Activated naive CD4-positive, alpha-beta T cell treated with Interleukin-2 at 50 U/mL for 16 hours (primary cell): ENCODE results near the gene DGCR2.

ENCODE experiments used
- DNase-seq: peaks from one replicate; pipeline ENCODE4 v3.0.0-alpha.2; 2020

The DGCR2 gene

DNA sequence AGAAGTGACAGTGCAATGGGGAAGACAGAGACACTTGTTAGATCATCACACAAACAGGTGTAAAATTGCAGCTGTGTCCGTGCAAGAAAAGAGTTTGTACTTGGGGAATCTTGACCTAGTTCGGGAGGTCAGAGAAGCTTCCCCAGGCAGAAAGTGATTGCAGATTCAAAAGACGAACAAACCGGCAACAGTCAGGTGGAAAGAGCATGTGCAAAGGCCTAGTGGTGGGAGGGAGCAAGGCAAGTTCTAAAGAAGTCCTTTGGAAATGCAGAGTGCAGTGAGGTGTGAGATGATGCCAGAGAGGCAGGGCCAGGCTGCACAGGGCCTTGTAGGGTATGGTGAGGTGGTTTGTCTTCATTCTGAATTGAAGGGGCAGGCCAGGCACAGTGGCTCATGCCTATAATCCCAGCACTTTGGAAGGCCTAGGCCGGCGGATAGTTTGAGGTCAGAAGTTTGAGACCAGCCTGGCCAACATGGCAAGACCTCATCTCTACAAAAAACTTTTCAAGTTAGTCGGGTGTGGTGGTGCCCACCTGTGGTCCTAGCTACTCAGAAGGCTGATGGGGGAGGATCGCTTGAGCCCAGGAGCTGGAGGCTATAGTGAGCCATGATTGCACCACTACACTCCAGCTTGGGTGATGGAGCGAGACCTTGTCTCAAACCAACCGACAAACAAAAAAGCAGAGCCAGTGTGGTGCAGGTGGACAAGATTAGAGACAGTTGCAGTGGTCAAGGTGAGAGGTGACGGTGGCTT lies 24.2 kb upstream of the DGCR2 start:
- DNase-seq = no peak

DNA sequence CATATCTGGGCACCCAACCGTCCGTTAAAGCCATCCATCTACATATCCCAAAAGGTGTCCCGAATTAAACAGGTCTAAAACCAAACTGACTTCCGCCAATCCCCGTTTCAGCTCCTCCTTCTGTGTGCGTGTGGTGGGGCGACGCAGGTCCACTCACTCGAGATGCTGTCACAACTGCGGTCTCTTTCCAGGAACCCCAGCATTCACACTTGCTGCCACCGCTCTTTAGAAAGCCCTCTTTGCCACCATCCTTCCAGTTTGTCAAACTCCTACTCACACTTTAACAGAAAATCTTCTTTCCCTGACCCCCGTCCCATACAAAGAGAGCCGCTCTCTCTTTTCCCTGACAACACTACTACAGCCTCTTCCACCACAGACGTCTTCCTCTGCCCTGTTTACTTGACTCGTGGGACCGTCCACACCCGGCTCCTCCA lies 21.8 kb upstream of the DGCR2 start:
- DNase-seq = peak; percentile 42

- no peak for DNase-seq
Observed at GRCh38 chr22:19143212-19143611, 21.0 kb upstream of the DGCR2 start.

DNA sequence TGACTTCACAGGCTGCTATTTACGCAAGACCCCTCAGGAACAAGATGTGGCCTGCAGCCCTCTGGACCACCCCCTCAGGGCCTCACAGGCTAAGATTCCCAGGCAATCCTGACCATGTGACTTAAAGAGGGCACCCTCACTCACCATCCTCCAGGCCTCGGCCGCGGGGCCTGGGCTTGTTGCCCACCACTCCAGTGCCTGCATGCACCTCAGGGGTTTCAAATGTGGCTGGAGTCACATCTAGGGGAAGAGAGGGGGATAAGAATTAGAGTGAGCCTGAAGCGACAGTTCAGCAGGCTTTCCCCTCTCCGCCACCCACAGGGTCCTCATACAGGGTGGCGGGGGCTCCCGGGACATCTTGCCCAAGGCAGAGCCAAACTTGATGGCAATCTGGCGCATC lies 20.2 kb upstream of the DGCR2 start:
- DNase-seq = no peak

DNA sequence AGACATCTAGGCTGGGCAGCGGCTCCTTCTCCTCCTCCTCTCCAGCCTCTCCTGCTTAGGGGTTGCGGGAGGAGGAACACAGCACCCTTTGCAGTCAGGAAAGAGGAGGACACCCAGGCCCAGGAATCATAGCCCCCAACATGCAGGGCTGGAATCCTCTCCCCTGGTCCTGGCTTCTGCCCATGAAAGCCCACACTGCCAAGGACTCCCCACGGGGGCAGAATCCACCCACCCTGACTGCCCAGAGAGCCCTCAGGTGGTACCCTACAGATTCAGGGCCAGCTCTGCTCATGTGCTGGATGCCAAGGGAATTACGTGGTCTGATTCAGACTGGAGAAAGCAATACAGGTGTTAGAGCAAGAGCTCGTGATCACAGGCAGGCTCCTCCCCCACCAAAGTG lies 17.8 kb upstream of the DGCR2 start:
- no peak for DNase-seq

- no peak for DNase-seq
Observed at GRCh38 chr22:19139001-19139356, 16.8 kb upstream of the DGCR2 start.

DNA sequence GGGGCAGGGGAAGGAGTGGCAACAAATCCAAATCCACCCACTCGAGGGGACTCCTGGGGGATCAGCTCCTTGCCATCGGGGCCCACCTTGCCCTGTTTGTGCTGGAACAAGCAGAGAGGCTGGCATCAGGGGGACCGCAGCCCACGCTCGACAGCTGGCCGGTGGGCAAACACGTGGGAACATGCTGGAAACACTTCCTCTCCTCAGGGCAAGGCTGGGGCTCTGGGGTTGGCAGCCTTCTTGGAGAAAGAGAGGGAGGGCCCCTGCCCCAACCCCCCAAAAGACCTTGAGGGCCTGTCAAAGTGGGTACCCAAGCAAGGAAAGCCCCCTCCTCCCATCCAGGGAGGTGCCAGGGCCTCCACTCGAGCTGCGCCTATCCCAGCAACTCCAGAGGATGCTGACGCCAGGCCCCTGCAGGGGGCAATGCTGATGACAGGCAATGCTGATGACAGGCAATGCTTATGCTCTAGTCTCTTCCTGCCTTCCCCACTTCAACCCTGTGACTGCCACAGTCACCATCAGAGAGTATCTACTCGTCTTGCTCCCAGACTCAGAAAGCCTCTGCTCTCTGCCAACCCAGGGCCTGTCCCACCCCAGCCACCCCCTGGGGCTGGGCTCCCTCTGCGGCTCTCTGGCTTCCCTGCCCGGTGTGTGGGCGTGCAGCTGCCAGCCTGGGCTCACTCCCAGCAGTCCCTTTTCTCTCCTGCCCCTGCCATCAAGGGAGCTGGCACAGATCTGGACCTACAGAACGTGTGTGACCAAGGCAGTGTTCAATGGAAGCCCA lies 16.2 kb upstream of the DGCR2 start:
- DNase-seq = no peak

- DNase-seq = no peak
Observed at GRCh38 chr22:19137384-19138216, 15.4 kb upstream of the DGCR2 start.

- DNase-seq = no peak
Observed at GRCh38 chr22:19136915-19137314, 14.7 kb upstream of the DGCR2 start.

DNA sequence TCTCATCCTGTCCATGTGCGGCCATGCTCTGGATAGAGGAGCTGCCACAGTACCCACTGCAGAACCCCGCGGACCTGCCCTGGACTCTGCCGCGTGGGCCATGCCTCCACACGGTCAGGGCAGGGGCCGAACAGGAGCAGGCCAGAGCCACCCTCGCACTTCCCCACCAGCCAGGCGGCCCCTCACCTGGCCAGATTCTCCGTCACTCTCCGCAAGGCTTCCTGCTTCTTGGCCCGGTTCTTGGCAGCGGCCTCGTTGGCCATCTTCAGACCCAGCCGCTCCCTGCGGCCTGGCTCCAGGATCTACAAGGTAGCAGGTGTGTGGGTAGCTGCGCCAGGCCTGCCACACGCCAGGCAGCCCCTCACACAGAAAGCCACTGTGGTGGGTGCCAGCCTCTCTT lies 12.7 kb upstream of the DGCR2 start:
- no peak for DNase-seq

GRCh38 chr22:19134176-19134831 lies 12.1 kb upstream of the DGCR2 start:
- DNase-seq = no peak

GRCh38 chr22:19133561-19133960 lies 11.3 kb upstream of the DGCR2 start:
- DNase-seq = no peak

DNA sequence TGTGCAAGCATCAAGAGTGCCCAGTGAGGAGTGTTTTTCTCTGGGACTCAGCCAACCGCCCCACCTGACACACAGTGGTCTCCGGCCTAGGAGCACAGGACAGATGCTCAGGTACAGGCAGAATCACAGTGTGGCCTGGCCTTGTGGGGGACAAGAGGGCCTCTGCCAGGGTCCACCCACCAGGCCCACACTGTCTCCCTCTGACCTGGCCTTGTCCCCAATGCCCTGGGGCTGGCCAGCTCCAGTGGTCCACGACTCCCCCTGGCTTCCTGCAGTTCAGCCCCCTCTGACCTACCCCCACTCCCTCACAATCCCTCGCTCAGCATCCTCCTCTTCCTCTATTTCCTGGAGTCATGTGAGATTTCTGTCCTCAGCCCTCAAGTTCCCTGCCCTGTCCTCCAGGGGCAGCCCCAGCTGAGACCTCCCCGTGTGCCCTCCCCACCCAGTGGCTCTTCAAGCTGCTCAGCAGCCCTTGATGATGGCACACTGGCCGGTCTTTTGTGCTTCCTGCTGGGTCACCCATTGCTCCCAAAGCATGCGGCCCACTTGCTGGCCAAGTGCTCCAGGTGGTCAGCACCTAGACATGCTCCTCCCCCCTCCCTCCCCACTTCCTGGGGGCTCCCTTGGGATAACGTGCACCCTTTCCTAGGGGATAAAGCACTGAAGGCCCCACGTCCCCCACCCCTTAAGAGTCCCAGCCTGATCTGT lies 10.6 kb upstream of the DGCR2 start:
- DNase-seq = no peak

DNA sequence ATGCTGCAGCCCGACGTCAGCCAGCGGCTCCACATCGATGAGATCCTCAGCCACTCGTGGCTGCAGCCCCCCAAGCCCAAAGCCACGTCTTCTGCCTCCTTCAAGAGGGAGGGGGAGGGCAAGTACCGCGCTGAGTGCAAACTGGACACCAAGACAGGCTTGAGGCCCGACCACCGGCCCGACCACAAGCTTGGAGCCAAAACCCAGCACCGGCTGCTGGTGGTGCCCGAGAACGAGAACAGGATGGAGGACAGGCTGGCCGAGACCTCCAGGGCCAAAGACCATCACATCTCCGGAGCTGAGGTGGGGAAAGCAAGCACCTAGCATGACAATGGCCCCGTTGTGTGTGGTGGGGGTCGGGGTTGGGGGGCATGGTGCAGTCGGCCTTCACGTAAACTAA lies 9.9 kb upstream of the DGCR2 start:
- no peak for DNase-seq

- DNase-seq = no peak
Observed at GRCh38 chr22:19131685-19132015, 9.4 kb upstream of the DGCR2 start.

GRCh38 chr22:19130959-19131684 lies 8.9 kb upstream of the DGCR2 start, which contains the start of gene TSSK2:
TSS of gene TSSK2 (plus strand) at chr22:19131308. CDS start at chr22:19131400, 92 bp downstream.
- DNase-seq = no peak

DNA sequence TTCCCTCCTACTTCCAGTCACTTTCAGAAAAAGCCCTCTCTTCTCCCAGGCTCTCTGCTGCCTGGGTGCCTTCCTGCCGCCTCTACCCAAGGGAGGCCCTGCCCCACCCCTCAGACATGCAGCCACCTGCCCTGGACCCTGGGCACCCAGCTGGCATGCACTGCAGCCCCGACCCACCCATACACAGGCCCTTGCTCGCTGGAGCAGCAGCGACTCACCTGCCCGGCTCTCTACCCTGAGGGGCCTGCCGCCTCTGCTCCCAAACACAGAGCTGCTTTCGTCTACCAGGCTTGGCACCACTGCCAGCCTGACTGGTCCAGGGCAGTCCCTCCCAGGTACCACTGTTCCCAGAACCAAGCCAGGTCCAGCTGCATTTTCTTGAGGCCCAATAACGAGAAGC lies 7.7 kb upstream of the DGCR2 start:
- DNase-seq = no peak

DNA sequence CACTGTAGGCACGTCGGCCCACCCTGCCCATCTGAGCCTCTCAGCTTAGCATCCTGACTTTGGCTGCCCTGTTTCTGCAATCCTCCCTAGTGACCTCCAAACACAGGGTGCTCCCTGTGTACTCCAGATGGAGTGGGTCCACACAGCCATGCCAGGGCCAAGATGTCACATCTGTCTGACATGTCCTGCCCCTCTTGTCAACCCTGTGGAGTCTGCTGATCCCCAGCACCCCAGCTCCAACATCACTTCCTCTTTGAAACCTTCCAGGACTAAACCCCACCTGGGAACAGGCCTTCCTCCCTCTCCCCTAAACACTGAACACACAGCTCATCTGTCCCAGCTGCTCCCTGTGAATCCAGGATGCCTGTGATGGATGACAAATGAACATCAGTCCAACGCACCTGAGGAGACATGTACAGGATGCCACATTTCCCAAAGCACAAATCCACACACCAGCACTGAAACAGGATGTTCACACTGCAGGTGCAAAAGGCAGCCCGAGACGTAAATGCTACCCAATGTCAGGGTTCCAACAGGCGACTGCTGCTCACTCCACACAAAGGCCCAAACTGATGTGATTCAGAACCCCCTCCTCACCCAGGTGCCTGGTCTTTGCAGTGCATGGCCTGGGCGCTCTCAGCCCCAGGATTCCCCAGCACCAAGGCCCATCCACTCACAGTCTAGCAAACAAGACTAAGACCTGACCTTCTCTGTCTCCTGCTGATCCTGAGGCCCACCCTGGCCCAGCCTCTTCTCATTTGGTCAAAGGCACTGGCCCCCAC lies 6.9 kb upstream of the DGCR2 start:
- DNase-seq = no peak

GRCh38 chr22:19128009-19128401 lies 5.8 kb upstream of the DGCR2 start:
- DNase-seq = no peak

GRCh38 chr22:19127329-19128008 lies 5.3 kb upstream of the DGCR2 start:
- DNase-seq = no peak
